ENCODE data around the gene ZFAND3.

DNA sequence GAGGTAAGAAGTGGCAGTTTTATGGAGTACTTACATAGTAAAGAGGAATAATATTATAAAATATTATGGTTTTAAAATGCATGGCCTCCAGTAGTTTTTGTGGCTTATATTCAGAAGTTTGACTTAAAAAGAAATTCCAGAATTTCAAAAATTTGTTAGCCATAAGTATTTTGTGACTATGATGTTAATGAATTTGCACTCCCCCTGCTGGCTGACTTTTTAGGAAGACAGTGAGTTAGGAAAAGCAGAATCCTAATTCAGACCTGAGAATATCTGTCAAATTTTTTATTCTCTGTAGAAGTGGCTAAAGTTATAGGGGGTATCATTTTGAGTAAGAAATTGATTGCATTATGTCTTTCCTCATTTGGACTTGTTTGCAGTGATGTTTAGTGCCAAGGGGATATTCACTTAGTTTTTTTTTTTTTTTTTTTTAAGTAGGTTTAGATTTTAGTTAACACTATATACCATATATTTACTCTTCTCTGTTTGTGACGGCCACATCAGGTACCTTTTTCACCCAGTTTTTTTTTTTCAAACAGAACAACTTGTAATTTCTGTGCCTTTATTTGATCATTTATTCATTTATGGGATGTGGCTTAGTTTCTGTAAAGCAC lies 40.8 kb downstream of the ZFAND3 start:
- TF ChIP-seq TAF1 (IDR thresholded peaks at IDR 0.05; ENCODE audit: borderline replicate concordance, low read depth, low read length) (no peak), POLR2AphosphoS5 (IDR thresholded peaks at IDR 0.05; ENCODE audit: low read depth, low read length) (no peak), POLR2A (IDR thresholded peaks at IDR 0.05; ENCODE audit: low read depth, low read length) (no peak)
